ENCODE data around the gene OSBPL6.
"Not testable (repeated sequence)": the region's sequence is repeated elsewhere in the genome, so short reads cannot be mapped to it uniquely, and the experiment has no call there.

The OSBPL6 gene

GRCh38 chr2:178403671-178404306 is 209.5 kb downstream of the OSBPL6 start:
- DNase-seq (ENCODE audit: low spot score), result no peak

- DNase-seq (ENCODE audit: low spot score), result peak; percentile 74
These were observed 210.1 kb downstream of the OSBPL6 start for GRCh38 chr2:178404368-178404767.

GRCh38 chr2:178409261-178409660 is 214.9 kb downstream of the OSBPL6 start:
- no peak for DNase-seq (ENCODE audit: low spot score)

GRCh38 chr2:178412047-178412446 is 217.7 kb downstream of the OSBPL6 start:
- no peak for DNase-seq (ENCODE audit: low spot score)

- DNase-seq (ENCODE audit: low spot score), result not testable (repeated sequence)
These were observed 218.1 kb downstream of the OSBPL6 start for GRCh38 chr2:178412453-178412852.

GRCh38 chr2:178413472-178414265 is 219.4 kb downstream of the OSBPL6 start:
- DNase-seq (ENCODE audit: low spot score), result peak; percentile 79

GRCh38 chr2:178414266-178415247 is 220.2 kb downstream of the OSBPL6 start:
- peak; percentile 89 for DNase-seq (ENCODE audit: low spot score)

- DNase-seq (ENCODE audit: low spot score), result no peak
These were observed 221.7 kb downstream of the OSBPL6 start for GRCh38 chr2:178415979-178416378.

GRCh38 chr2:178417916-178418315 is 223.6 kb downstream of the OSBPL6 start:
- DNase-seq (ENCODE audit: low spot score), result no peak

- no peak for DNase-seq (ENCODE audit: low spot score)
These were observed 224.1 kb downstream of the OSBPL6 start for GRCh38 chr2:178418426-178418825.

GRCh38 chr2:178419123-178419522 is 224.8 kb downstream of the OSBPL6 start:
- DNase-seq (ENCODE audit: low spot score), result no peak

GRCh38 chr2:178420463-178420999 is 226.2 kb downstream of the OSBPL6 start:
- no peak for DNase-seq (ENCODE audit: low spot score)

GRCh38 chr2:178422097-178422496 is 227.8 kb downstream of the OSBPL6 start:
- DNase-seq (ENCODE audit: low spot score), result no peak

- DNase-seq (ENCODE audit: low spot score), result not testable (repeated sequence)
These were observed 229.4 kb downstream of the OSBPL6 start for GRCh38 chr2:178423746-178424145.

GRCh38 chr2:178425255-178425827 is 231.0 kb downstream of the OSBPL6 start:
- no peak for DNase-seq (ENCODE audit: low spot score)

- DNase-seq (ENCODE audit: low spot score), result no peak
These were observed 232.1 kb downstream of the OSBPL6 start for GRCh38 chr2:178426388-178426787.

GRCh38 chr2:178427458-178427857 is 233.1 kb downstream of the OSBPL6 start:
- no peak for DNase-seq (ENCODE audit: low spot score)

GRCh38 chr2:178428396-178428806 is 234.1 kb downstream of the OSBPL6 start:
- DNase-seq (ENCODE audit: low spot score), result no peak

- DNase-seq (ENCODE audit: low spot score), result no peak
These were observed 235.0 kb downstream of the OSBPL6 start for GRCh38 chr2:178429336-178429735.

GRCh38 chr2:178436662-178437061 is 242.3 kb downstream of the OSBPL6 start:
- DNase-seq (ENCODE audit: low spot score), result no peak

GRCh38 chr2:178441426-178441825 is 247.1 kb downstream of the OSBPL6 start:
- DNase-seq (ENCODE audit: low spot score), result no peak
